Stimulated activated CD4-positive, alpha-beta T cell treated with anti-CD3 and anti-CD28 coated beads, Interleukin-15, amount 100 ng/mL, for 24 hours (primary cell): Measurements from ENCODE around the gene SS18L1.

ENCODE experiments used
- DNase-seq: peaks from one replicate; pipeline ENCODE4 v3.0.0-alpha.2; 2020

Gene SS18L1

DNA sequence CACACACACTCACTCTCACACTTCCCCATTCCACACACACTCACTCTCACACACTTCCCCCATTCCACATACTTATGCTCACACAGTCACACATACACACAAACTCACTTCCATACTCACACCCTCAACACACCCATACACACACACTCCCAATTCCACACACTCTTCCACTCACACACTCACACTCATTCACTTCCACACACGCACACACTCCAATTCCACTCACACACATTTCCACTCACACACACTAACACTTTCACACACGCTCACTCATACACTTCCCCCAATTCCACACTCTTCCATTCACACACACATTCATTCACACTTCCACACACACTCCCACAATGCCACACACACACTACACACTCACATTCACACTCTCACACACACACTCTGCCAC is 86.7 kb downstream of the SS18L1 start:
- no peak for DNase-seq

DNA sequence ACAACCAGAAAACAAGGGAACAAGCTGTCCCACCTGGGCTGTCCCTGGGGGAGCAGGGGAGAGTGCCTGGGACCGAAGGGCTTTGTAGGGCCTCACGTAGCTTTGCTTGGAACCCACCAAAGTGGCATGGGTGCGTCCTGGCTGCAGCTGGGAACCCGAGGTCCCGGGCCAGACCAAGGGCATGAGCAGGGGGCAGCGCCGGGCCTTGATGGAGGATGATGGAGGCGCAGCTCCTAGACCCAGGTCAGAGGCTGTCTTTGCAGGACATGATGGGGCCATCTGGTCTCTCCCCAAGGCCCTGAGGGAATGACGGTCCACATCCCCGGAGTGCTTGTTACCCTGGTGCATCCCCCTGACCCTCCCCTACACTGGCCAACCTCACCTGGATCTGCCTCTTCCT is 87.1 kb downstream of the SS18L1 start:
- DNase-seq, result no peak

DNA sequence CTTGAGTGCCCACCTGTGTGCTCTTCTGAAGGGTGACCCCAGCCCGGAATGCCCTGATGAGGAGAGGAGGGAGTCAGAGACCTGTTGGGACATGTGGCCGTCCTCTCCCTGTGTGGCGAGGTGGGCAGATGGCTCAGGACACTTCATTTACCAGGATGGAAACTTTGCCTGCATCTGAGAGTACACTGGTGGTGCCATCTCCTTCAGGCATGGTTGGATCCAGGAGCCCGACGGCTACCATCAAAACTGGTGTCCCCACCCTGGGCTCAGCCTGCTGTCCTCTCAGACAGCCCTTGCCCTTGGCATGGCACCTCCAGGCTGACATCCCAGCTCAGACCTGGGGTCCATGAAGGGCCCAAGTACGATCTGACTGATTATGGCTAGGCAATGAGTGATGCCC is 87.7 kb downstream of the SS18L1 start:
- DNase-seq, result no peak
